ENCODE data around the gene ATP5MC3.

The ATP5MC3 gene

GRCh38 chr2:175205523-175205922, 24.0 kb upstream of the ATP5MC3 start:
- no peak for TF ChIP-seq CTCF (IDR thresholded peaks at IDR 0.05)

GRCh38 chr2:175203621-175204496, 22.3 kb upstream of the ATP5MC3 start:
- TF ChIP-seq CTCF (IDR thresholded peaks at IDR 0.05), result peak; percentile 67

GRCh38 chr2:175195012-175195411, 13.5 kb upstream of the ATP5MC3 start:
- no peak for TF ChIP-seq CTCF (IDR thresholded peaks at IDR 0.05)

- no peak for TF ChIP-seq CTCF (IDR thresholded peaks at IDR 0.05)
These were observed 7.3 kb upstream of the ATP5MC3 start for GRCh38 chr2:175188761-175189160.

GRCh38 chr2:175187378-175187777, 5.9 kb upstream of the ATP5MC3 start:
- TF ChIP-seq CTCF (IDR thresholded peaks at IDR 0.05), result no peak

GRCh38 chr2:175183674-175184073, 2.2 kb upstream of the ATP5MC3 start:
- TF ChIP-seq CTCF (IDR thresholded peaks at IDR 0.05), result no peak

GRCh38 chr2:175181877-175182308, 383 bp upstream of the ATP5MC3 start:
- TF ChIP-seq CTCF (IDR thresholded peaks at IDR 0.05), result no peak

All from LNCAP (cell line).